Thyroid gland (tissue), 4 donors: ENCODE results near the gene CAPN12.

ENCODE experiments used
- POLR2A ChIP-seq, 2 donors: fragments of 450-650 bp; IDR thresholded peaks; one replicate each; pipeline ENCODE4 v1.6.1; 2017; ENCODE audit warnings: antibody characterized with exemption in 2 of 2, mild to moderate bottlenecking in 2 of 2, moderate library complexity in 1 of 2
- TF ChIP-seq, protein P1 (sequence below), 6 experiments: fragments of 200-600 bp in 3 of 6; fragments of 450-650 bp in 3 of 6; sonication (generic) in 3 of 6; IDR thresholded peaks; one replicate each; pipeline ENCODE4 v1.5.1; 2016 to 2019; ENCODE audit warnings: antibody characterized with exemption in 6 of 6, mild to moderate bottlenecking in 2 of 6, inconsistent platforms in 1 of 6, moderate library complexity in 1 of 6

DNA sequence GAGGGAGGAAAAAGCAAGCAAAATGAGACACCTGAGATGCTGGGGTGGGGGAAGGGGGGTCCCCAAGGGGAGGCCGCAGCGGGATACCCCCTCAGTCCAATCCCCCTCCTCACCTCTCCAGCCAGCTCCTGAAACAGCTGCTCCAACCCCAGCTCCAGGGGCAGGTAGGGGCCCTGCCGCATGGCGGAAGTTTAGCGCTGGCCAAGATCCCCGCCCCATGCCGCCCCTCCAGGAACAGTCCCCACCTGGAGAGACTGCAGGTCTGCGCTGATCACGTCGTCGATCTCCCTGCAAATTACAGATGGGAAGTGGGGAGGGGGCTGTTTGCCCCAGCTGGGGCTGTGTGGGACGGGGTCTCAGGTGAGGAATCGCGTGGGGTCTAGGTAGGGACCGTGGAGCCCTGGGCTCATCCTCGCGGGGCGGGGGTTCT lies 9.0 kb downstream of the CAPN12 start:
- TF ChIP-seq, protein P1, sequence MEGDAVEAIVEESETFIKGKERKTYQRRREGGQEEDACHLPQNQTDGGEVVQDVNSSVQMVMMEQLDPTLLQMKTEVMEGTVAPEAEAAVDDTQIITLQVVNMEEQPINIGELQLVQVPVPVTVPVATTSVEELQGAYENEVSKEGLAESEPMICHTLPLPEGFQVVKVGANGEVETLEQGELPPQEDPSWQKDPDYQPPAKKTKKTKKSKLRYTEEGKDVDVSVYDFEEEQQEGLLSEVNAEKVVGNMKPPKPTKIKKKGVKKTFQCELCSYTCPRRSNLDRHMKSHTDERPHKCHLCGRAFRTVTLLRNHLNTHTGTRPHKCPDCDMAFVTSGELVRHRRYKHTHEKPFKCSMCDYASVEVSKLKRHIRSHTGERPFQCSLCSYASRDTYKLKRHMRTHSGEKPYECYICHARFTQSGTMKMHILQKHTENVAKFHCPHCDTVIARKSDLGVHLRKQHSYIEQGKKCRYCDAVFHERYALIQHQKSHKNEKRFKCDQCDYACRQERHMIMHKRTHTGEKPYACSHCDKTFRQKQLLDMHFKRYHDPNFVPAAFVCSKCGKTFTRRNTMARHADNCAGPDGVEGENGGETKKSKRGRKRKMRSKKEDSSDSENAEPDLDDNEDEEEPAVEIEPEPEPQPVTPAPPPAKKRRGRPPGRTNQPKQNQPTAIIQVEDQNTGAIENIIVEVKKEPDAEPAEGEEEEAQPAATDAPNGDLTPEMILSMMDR (IDR thresholded peaks at IDR 0.05) = no peak
- no peak for TF ChIP-seq POLR2A (IDR thresholded peaks at IDR 0.05)
